SK-N-SH (cell line): Measurements from ENCODE around the gene TSC2. TPM values are rescaled to one million over a fixed set of nuclear protein-coding genes. Genes with fewer than 3 reads are reported as not detected.

Source experiments
- CTCF ChIA-PET: fragments of 300-600, 350-600 bp; formaldehyde crosslinking; extraction: SDS; loops from one replicate; lab custom pipeline; 2021; lab: Yijun Ruan, JAX
- POLR2A ChIA-PET: fragments of 350-600 bp; sonication (Branson Sonifier 250); formaldehyde crosslinking; extraction: SDS; loops from one replicate; lab custom pipeline; 2020; ENCODE audit warnings: antibody characterized with exemption, inconsistent platforms; lab: Yijun Ruan, JAX
- DNase-seq: peaks from one replicate; pipeline ENCODE4 v3.0.0; 2012
- H2AFZ ChIP-seq: fragments of 200-600 bp; sonication (generic); 2 replicates; pipeline ENCODE4 v1.8.1; 2016; ENCODE audit warnings: antibody characterized with exemption, mild to moderate bottlenecking, low read depth
- H3F3A ChIP-seq: fragments of 200-600 bp; sonication (generic); replicated peaks from 2 replicates; pipeline ENCODE3; 2016; ENCODE audit warnings: antibody characterized with exemption, mild to moderate bottlenecking; ENCODE audit not compliant: insufficient read depth
- H3K27ac ChIP-seq, 2 experiments: fragments of 200-500 bp in 1 of 2; fragments of 200-600 bp in 1 of 2; sonication (Bioruptor generic) in 1 of 2; sonication (generic), shearing (Covaris generic) in 1 of 2; 2 replicates each; pipeline versions ENCODE4 v1.5.1 to v1.6.1; 2014 to 2016; ENCODE audit warnings: low read depth in 2 of 2, inconsistent platforms in 1 of 2, low read length in 1 of 2, mild to moderate bottlenecking in 1 of 2, mixed read lengths in 1 of 2
- H3K27me3 ChIP-seq: fragments of 200-600 bp; sonication (generic), shearing (Covaris generic); 2 replicates; pipeline ENCODE4 v1.6.1; 2016; ENCODE audit warnings: mixed run types; ENCODE audit not compliant: insufficient read depth
- H3K36me3 ChIP-seq, 2 experiments: fragments of 200-500 bp in 1 of 2; fragments of 200-600 bp in 1 of 2; sonication (Bioruptor generic) in 1 of 2; sonication (generic) in 1 of 2; replicated peaks in 1 of 2; 2 replicates each; pipeline versions ENCODE3 to v1.5.1; 2014 to 2016; ENCODE audit warnings: low read length in 1 of 2, mild to moderate bottlenecking in 1 of 2; ENCODE audit not compliant: insufficient read depth in 2 of 2, control insufficient read depth in 1 of 2
- H3K4me1 ChIP-seq, 2 experiments: fragments of 200-500 bp in 1 of 2; fragments of 200-600 bp in 1 of 2; sonication (Bioruptor generic) in 1 of 2; sonication (generic), shearing (Covaris generic) in 1 of 2; 2 replicates each; pipeline versions ENCODE4 v1.5.1 to v1.6.1; 2014 to 2016; ENCODE audit warnings: low read depth in 1 of 2, low read length in 1 of 2, mixed run types in 1 of 2; ENCODE audit not compliant: insufficient read depth in 2 of 2, control insufficient read depth in 1 of 2
- H3K4me2 ChIP-seq: fragments of 200-600 bp; sonication (generic), shearing (Covaris generic); 2 replicates; pipeline ENCODE4 v1.6.1; 2017; ENCODE audit warnings: mixed run types
- H3K4me3 ChIP-seq, 2 experiments: fragments of 200-500 bp in 1 of 2; fragments of 200-600 bp in 1 of 2; sonication (Bioruptor generic) in 1 of 2; sonication (generic), shearing (Covaris generic) in 1 of 2; 2 replicates each; pipeline versions ENCODE4 v1.5.1 to v1.8.1; 2014 to 2016; ENCODE audit warnings: low read depth in 2 of 2, inconsistent platforms in 1 of 2, low read length in 1 of 2, mild to moderate bottlenecking in 1 of 2, mixed read lengths in 1 of 2, moderate library complexity in 1 of 2
- H3K79me2 ChIP-seq: fragments of 200-600 bp; sonication (generic); 2 replicates; pipeline ENCODE4 v1.8.1; 2017; ENCODE audit warnings: mild to moderate bottlenecking; ENCODE audit not compliant: insufficient read depth
- H3K9ac ChIP-seq: fragments of 200-600 bp; sonication (generic); 2 replicates; pipeline ENCODE4 v1.6.1; 2017; ENCODE audit warnings: mixed run types
- H3K9me2 ChIP-seq: fragments of 200-600 bp; sonication (generic); 2 replicates; pipeline ENCODE4 v1.6.1; 2017; ENCODE audit warnings: mixed run types
- H3K9me3 ChIP-seq: fragments of 200-600 bp; sonication (generic); 2 replicates; pipeline ENCODE4 v1.6.1; 2017; ENCODE audit warnings: mixed run types, mild to moderate bottlenecking, moderate library complexity
- H4K20me1 ChIP-seq: fragments of 200-600 bp; sonication (generic); 2 replicates; pipeline ENCODE4 v1.6.1; 2017; ENCODE audit warnings: mild to moderate bottlenecking, mixed run types; ENCODE audit not compliant: insufficient read depth
- CHD2 ChIP-seq: fragments of 150-350 bp; IDR thresholded peaks from 2 replicates; pipeline ENCODE4 v1.6.1; 2018; ENCODE audit warnings: low read length; ENCODE audit not compliant: partially characterized antibody
- CTCF ChIP-seq: fragments of 200-600 bp; sonication (generic); IDR thresholded peaks from 2 replicates; pipeline ENCODE4 v1.6.1; 2017; ENCODE audit warnings: antibody characterized with exemption, mild to moderate bottlenecking, moderate library complexity
- ELF1 ChIP-seq: IDR thresholded peaks from 2 replicates; pipeline ENCODE4 v1.4.0; 2012
- GABPA ChIP-seq: IDR thresholded peaks from 2 replicates; pipeline ENCODE4 v1.4.0; 2012; ENCODE audit warnings: low read depth, mild to moderate bottlenecking
- JUND ChIP-seq: IDR thresholded peaks from 2 replicates; pipeline ENCODE4 v1.4.0; 2012
- MAX ChIP-seq: IDR thresholded peaks from 2 replicates; pipeline ENCODE4 v1.4.0; 2012; ENCODE audit warnings: low read depth
- MEF2A ChIP-seq: IDR thresholded peaks from 2 replicates; pipeline ENCODE4 v1.4.0; 2012; ENCODE audit warnings: low read depth, borderline replicate concordance
- MXI1 ChIP-seq: IDR thresholded peaks from 2 replicates; pipeline ENCODE4 v1.6.1; 2012; ENCODE audit warnings: mild to moderate bottlenecking, low read depth, low read length, improper control_type of control experiment
- NRF1 ChIP-seq: IDR thresholded peaks from 2 replicates; pipeline ENCODE4 v1.6.1; 2012; ENCODE audit warnings: low read depth, mild to moderate bottlenecking, low read length
- PBX3 ChIP-seq: IDR thresholded peaks from 2 replicates; pipeline ENCODE4; 2012
- RAD21 ChIP-seq: IDR thresholded peaks from 2 replicates; pipeline ENCODE4 v1.6.1; 2012; ENCODE audit warnings: mild to moderate bottlenecking, low read length
- SIN3A ChIP-seq: IDR thresholded peaks from 2 replicates; pipeline ENCODE4 v1.6.1; 2012; ENCODE audit warnings: low read depth, mild to moderate bottlenecking, low read length, moderate library complexity, borderline replicate concordance
- SMC3 ChIP-seq: IDR thresholded peaks from 2 replicates; pipeline ENCODE4 v1.6.1; 2012; ENCODE audit warnings: low read depth, low read length, improper control_type of control experiment
- TCF12 ChIP-seq: IDR thresholded peaks from 2 replicates; pipeline ENCODE4 v1.4.0; 2012
- WGBS: methylation state at CpG from one replicate; pipeline ENCODE4 v1.1.6; 2017; ENCODE audit warnings: low lambda C conversion rate; 5-methylcytosine and 5-hydroxymethylcytosine counted together
- polyA plus RNA-seq, 3 experiments: library from polyadenylated mRNA; depleted of rRNA; stranded (reverse); fragments of >200 nt; gene quantifications; 2 replicates each; pipeline ENCODE4 v1.2.3, GENCODE V29; 2012

Gene TSC2
- polyA plus RNA-seq, 1 of the 3 experiments (the other 2 are of a cell fraction) = 96.1 TPM

GRCh38 chr16:2083409-2083808, 35.6 kb downstream of the TSC2 start (continued):
- no peak for TF ChIP-seq PBX3

GRCh38 chr16:2083876-2084780, 36.3 kb downstream of the TSC2 start:
- Histone ChIP-seq H3K36me3 (peaks cover 0 to 88% of the 10 kb centered on the region in 2 experiments), H3K9ac (no peak overlapping the region), H3K4me1 (no peaks in the 10 kb centered on the region; a peak in 1 of 4 replicates), H2AFZ (no peak overlapping the region), H4K20me1 (peaks cover 6% of the 10 kb centered on the region; the same call in 1 of the 2 replicates), H3K4me2 (no peak overlapping the region), H3K27me3 (no peaks in the 10 kb centered on the region), H3K79me2 (no peaks in the 10 kb centered on the region), H3K4me3 (no peak overlapping the region), H3K27ac (no peak overlapping the region; a peak in 1 of 4 replicates), H3K9me2 (no peaks in the 10 kb centered on the region), H3K9me3 (no peaks in the 10 kb centered on the region), H3F3A (peaks cover 8% of the 10 kb centered on the region)
- no peak for DNase-seq
- ChIA-PET POLR2A (interaction anchor here (0.7 kb wide), 1 partner anchor 71 kb away, joined by 3 read pairs; the partner anchor contains the start of gene TRAF7), CTCF (interaction anchor here (0.9 to 2.1 kb wide), 2 partner anchors 56 to 80 kb away, joined by 4 to 7 read pairs; no protein-coding TSS in a partner anchor)
- WGBS = 96% methylated on average over 18 of the region's 44 CpGs
- TF ChIP-seq TCF12 = no peak
- TF ChIP-seq SMC3 = no peak
- no peak for TF ChIP-seq ELF1
- no peak for TF ChIP-seq GABPA
- no peak for TF ChIP-seq SIN3A
- TF ChIP-seq RAD21 = no peak
- no peak for TF ChIP-seq MXI1
- TF ChIP-seq MAX = no peak
- no peak for TF ChIP-seq CTCF
- TF ChIP-seq CHD2 = no peak
- no peak for TF ChIP-seq JUND
- TF ChIP-seq NRF1 = no peak
- no peak for TF ChIP-seq MEF2A
